WTC11 (cell line): ENCODE data around the gene GH1. TPM values are rescaled to one million over a fixed set of nuclear protein-coding genes. Genes with fewer than 3 reads are reported as not detected.

Experiments
- ATAC-seq: fragments of 200-7000 bp; cut with Tn5 transposase; 2 replicates; pipeline ENCODE4 v1.10.0; 2021; ENCODE audit warnings: mild to moderate bottlenecking, moderate library complexity
- CTCF ChIA-PET: fragments of 300-600 bp; sonication (Branson Sonifier 250); formaldehyde crosslinking; loops from one replicate; lab custom pipeline; 2021; ENCODE audit warnings: antibody characterized with exemption; lab: Charles Lee
- POLR2A ChIA-PET: fragments of 350-600 bp; sonication (Branson Sonifier 250); formaldehyde crosslinking; loops from one replicate; lab custom pipeline; 2021; ENCODE audit warnings: antibody characterized with exemption; lab: Charles Lee
- DNase-seq: peaks from one replicate; pipeline ENCODE4 v3.0.0; 2021; ENCODE audit warnings: low spot score
- H3K27ac Mint-ChIP-seq: 2 replicates; pipeline ENCODE4 v1.8.0; 2021; ENCODE audit warnings: mixed read lengths
- H3K27me3 Mint-ChIP-seq: 2 replicates; pipeline ENCODE4 v1.8.0; 2021; ENCODE audit warnings: low read depth, mild to moderate bottlenecking, moderate library complexity, mixed read lengths
- H3K36me3 Mint-ChIP-seq: 2 replicates; pipeline ENCODE4 v1.8.0; 2021; ENCODE audit warnings: mixed read lengths
- H3K4me1 Mint-ChIP-seq: 2 replicates; pipeline ENCODE4 v1.8.0; 2022; ENCODE audit warnings: mixed read lengths
- H3K4me3 Mint-ChIP-seq: 2 replicates; pipeline ENCODE4 v1.8.0; 2021; ENCODE audit warnings: mild to moderate bottlenecking, moderate library complexity, mixed read lengths
- H3K9me3 Mint-ChIP-seq: 2 replicates; pipeline ENCODE4 v1.8.0; 2021; ENCODE audit warnings: mixed read lengths
- EMX1 ChIP-seq: fragments of 250-450 bp; sonication (Bioruptor Pico); IDR thresholded peaks from 2 replicates; pipeline ENCODE4 v1.8.0; 2021; ENCODE audit warnings: mild to moderate bottlenecking
- FOXK1 ChIP-seq: sonication (generic); formaldehyde crosslinking; IDR thresholded peaks from 2 replicates; pipeline ENCODE4 v1.8.0; 2022; ENCODE audit warnings: mild to moderate bottlenecking, moderate library complexity, missing genetic modification reagents
- GTF2I ChIP-seq: fragments of 250-450 bp; sonication (Bioruptor Pico); conservative IDR thresholded peaks from 2 replicates; pipeline ENCODE4 v1.4.0; 2021; ENCODE audit warnings: mild to moderate bottlenecking
- SMAD4 ChIP-seq: sonication (generic); formaldehyde crosslinking; IDR thresholded peaks from 2 replicates; pipeline ENCODE4 v1.8.0; 2022; ENCODE audit warnings: mild to moderate bottlenecking, missing genetic modification reagents
- TEAD4 ChIP-seq: sonication (generic); formaldehyde crosslinking; IDR thresholded peaks from 2 replicates; pipeline ENCODE4 v1.8.0; 2022; ENCODE audit warnings: mild to moderate bottlenecking, missing genetic modification reagents
- ZBTB21 ChIP-seq: sonication (generic); formaldehyde crosslinking; IDR thresholded peaks from 2 replicates; pipeline ENCODE4 v1.8.1; 2023; ENCODE audit warnings: mild to moderate bottlenecking, missing genetic modification reagents, borderline replicate concordance
- ZNF138 ChIP-seq: sonication (generic); formaldehyde crosslinking; conservative IDR thresholded peaks from 2 replicates; pipeline ENCODE4 v1.8.1; 2022; ENCODE audit warnings: mild to moderate bottlenecking, moderate library complexity, missing genetic modification reagents
- ZNF396 ChIP-seq: fragments of 250-450 bp; sonication (Bioruptor Pico); IDR thresholded peaks from 2 replicates; pipeline ENCODE4 v1.8.0; 2021; ENCODE audit warnings: mild to moderate bottlenecking, moderate library complexity, borderline replicate concordance
- ZNF425 ChIP-seq: fragments of 250-450 bp; sonication (Bioruptor Pico); conservative IDR thresholded peaks from 2 replicates; pipeline ENCODE4 v1.9.0; 2021; ENCODE audit warnings: mild to moderate bottlenecking
- total RNA-seq: library from RNA; stranded (reverse); gene quantifications from 3 replicates; pipeline ENCODE4 v1.2.3, GENCODE V29; 2021
- TF ChIP-seq, protein P1 (sequence below): sonication (generic); formaldehyde crosslinking; conservative IDR thresholded peaks from 2 replicates; pipeline ENCODE4 v1.8.1; 2023; ENCODE audit warnings: mild to moderate bottlenecking, low read depth, missing genetic modification reagents, moderate library complexity
- TF ChIP-seq, protein P2 (sequence below): fragments of 250-450 bp; sonication (Bioruptor Pico); IDR thresholded peaks from 2 replicates; pipeline ENCODE4 v1.9.0; 2021; ENCODE audit warnings: mild to moderate bottlenecking, borderline replicate concordance
- TF ChIP-seq, protein P3 (sequence below): sonication (generic); formaldehyde crosslinking; IDR thresholded peaks from 2 replicates; pipeline ENCODE4 v1.8.1; 2023; ENCODE audit warnings: mild to moderate bottlenecking, moderate library complexity, missing genetic modification reagents
- TF ChIP-seq, protein P4 (sequence below): sonication (generic); formaldehyde crosslinking; IDR thresholded peaks from 2 replicates; pipeline ENCODE4 v1.8.1; 2022; ENCODE audit warnings: low read depth, missing genetic modification reagents, borderline replicate concordance
- TF ChIP-seq, protein P5 (sequence below): sonication (generic); formaldehyde crosslinking; IDR thresholded peaks from 2 replicates; pipeline ENCODE4 v1.8.1; 2023; ENCODE audit warnings: mild to moderate bottlenecking, missing genetic modification reagents, borderline replicate concordance

The GH1 gene
- total RNA-seq, 1 experiment from 2014 or later = not detected

GRCh38 chr17:63945784-63946439 is 27.3 kb upstream of the GH1 start:
- H3K27me3 Mint-ChIP-seq = no peaks in the 10 kb centered on the region
- ChIA-PET CTCF (interaction anchor here (0.6 to 3.1 kb wide), 52 partner anchors 8 to 188 kb away, joined by 3 to 170 read pairs (median 6); partner anchors contain the start of genes CCDC47, CD79B, CSHL1 and ERN1), POLR2A (interaction anchor here (0.9 to 1.1 kb wide), 5 partner anchors 14 to 45 kb away, joined by 3 to 4 read pairs (median 3); partner anchors contain the start of genes CD79B and GH1)
- H3K27ac Mint-ChIP-seq = no peak overlapping the region
- H3K36me3 Mint-ChIP-seq = no peaks in the 10 kb centered on the region; the same call in 1 of the 2 replicates
- DNase-seq (no peak), ATAC-seq (no peak)
- peaks cover 5% of the 10 kb centered on the region; the same call in 1 of the 2 replicates for H3K4me1 Mint-ChIP-seq
- no peaks in the 10 kb centered on the region for H3K9me3 Mint-ChIP-seq
- TF ChIP-seq, protein P1, sequence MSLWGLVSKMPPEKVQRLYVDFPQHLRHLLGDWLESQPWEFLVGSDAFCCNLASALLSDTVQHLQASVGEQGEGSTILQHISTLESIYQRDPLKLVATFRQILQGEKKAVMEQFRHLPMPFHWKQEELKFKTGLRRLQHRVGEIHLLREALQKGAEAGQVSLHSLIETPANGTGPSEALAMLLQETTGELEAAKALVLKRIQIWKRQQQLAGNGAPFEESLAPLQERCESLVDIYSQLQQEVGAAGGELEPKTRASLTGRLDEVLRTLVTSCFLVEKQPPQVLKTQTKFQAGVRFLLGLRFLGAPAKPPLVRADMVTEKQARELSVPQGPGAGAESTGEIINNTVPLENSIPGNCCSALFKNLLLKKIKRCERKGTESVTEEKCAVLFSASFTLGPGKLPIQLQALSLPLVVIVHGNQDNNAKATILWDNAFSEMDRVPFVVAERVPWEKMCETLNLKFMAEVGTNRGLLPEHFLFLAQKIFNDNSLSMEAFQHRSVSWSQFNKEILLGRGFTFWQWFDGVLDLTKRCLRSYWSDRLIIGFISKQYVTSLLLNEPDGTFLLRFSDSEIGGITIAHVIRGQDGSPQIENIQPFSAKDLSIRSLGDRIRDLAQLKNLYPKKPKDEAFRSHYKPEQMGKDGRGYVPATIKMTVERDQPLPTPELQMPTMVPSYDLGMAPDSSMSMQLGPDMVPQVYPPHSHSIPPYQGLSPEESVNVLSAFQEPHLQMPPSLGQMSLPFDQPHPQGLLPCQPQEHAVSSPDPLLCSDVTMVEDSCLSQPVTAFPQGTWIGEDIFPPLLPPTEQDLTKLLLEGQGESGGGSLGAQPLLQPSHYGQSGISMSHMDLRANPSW (CRISPR knock-in tag) = no peak
- TF ChIP-seq EMX1 (CRISPR knock-in tag) = no peak
- TF ChIP-seq, protein P2, sequence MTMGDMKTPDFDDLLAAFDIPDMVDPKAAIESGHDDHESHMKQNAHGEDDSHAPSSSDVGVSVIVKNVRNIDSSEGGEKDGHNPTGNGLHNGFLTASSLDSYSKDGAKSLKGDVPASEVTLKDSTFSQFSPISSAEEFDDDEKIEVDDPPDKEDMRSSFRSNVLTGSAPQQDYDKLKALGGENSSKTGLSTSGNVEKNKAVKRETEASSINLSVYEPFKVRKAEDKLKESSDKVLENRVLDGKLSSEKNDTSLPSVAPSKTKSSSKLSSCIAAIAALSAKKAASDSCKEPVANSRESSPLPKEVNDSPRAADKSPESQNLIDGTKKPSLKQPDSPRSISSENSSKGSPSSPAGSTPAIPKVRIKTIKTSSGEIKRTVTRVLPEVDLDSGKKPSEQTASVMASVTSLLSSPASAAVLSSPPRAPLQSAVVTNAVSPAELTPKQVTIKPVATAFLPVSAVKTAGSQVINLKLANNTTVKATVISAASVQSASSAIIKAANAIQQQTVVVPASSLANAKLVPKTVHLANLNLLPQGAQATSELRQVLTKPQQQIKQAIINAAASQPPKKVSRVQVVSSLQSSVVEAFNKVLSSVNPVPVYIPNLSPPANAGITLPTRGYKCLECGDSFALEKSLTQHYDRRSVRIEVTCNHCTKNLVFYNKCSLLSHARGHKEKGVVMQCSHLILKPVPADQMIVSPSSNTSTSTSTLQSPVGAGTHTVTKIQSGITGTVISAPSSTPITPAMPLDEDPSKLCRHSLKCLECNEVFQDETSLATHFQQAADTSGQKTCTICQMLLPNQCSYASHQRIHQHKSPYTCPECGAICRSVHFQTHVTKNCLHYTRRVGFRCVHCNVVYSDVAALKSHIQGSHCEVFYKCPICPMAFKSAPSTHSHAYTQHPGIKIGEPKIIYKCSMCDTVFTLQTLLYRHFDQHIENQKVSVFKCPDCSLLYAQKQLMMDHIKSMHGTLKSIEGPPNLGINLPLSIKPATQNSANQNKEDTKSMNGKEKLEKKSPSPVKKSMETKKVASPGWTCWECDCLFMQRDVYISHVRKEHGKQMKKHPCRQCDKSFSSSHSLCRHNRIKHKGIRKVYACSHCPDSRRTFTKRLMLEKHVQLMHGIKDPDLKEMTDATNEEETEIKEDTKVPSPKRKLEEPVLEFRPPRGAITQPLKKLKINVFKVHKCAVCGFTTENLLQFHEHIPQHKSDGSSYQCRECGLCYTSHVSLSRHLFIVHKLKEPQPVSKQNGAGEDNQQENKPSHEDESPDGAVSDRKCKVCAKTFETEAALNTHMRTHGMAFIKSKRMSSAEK (CRISPR knock-in tag) = no peak
- TF ChIP-seq, protein P3, sequence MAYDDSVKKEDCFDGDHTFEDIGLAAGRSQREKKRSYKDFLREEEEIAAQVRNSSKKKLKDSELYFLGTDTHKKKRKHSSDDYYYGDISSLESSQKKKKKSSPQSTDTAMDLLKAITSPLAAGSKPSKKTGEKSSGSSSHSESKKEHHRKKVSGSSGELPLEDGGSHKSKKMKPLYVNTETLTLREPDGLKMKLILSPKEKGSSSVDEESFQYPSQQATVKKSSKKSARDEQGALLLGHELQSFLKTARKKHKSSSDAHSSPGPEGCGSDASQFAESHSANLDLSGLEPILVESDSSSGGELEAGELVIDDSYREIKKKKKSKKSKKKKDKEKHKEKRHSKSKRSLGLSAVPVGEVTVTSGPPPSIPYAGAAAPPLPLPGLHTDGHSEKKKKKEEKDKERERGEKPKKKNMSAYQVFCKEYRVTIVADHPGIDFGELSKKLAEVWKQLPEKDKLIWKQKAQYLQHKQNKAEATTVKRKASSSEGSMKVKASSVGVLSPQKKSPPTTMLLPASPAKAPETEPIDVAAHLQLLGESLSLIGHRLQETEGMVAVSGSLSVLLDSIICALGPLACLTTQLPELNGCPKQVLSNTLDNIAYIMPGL (CRISPR knock-in tag) = no peak
- TF ChIP-seq ZBTB21 = no peak
- TF ChIP-seq, protein P4, sequence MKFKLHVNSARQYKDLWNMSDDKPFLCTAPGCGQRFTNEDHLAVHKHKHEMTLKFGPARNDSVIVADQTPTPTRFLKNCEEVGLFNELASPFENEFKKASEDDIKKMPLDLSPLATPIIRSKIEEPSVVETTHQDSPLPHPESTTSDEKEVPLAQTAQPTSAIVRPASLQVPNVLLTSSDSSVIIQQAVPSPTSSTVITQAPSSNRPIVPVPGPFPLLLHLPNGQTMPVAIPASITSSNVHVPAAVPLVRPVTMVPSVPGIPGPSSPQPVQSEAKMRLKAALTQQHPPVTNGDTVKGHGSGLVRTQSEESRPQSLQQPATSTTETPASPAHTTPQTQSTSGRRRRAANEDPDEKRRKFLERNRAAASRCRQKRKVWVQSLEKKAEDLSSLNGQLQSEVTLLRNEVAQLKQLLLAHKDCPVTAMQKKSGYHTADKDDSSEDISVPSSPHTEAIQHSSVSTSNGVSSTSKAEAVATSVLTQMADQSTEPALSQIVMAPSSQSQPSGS (CRISPR knock-in tag) = no peak
- TF ChIP-seq, protein P5, sequence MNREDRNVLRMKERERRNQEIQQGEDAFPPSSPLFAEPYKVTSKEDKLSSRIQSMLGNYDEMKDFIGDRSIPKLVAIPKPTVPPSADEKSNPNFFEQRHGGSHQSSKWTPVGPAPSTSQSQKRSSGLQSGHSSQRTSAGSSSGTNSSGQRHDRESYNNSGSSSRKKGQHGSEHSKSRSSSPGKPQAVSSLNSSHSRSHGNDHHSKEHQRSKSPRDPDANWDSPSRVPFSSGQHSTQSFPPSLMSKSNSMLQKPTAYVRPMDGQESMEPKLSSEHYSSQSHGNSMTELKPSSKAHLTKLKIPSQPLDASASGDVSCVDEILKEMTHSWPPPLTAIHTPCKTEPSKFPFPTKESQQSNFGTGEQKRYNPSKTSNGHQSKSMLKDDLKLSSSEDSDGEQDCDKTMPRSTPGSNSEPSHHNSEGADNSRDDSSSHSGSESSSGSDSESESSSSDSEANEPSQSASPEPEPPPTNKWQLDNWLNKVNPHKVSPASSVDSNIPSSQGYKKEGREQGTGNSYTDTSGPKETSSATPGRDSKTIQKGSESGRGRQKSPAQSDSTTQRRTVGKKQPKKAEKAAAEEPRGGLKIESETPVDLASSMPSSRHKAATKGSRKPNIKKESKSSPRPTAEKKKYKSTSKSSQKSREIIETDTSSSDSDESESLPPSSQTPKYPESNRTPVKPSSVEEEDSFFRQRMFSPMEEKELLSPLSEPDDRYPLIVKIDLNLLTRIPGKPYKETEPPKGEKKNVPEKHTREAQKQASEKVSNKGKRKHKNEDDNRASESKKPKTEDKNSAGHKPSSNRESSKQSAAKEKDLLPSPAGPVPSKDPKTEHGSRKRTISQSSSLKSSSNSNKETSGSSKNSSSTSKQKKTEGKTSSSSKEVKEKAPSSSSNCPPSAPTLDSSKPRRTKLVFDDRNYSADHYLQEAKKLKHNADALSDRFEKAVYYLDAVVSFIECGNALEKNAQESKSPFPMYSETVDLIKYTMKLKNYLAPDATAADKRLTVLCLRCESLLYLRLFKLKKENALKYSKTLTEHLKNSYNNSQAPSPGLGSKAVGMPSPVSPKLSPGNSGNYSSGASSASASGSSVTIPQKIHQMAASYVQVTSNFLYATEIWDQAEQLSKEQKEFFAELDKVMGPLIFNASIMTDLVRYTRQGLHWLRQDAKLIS = no peak
- no peak for TF ChIP-seq FOXK1 (CRISPR knock-in tag)
- no peak for TF ChIP-seq ZNF138 (CRISPR knock-in tag)
- no peak for TF ChIP-seq GTF2I (CRISPR knock-in tag)
- no peak for TF ChIP-seq ZNF425
- TF ChIP-seq SMAD4 (CRISPR knock-in tag) = no peak
- no peak for TF ChIP-seq ZNF396
- no peak for TF ChIP-seq TEAD4
- no peak overlapping the region for H3K4me3 Mint-ChIP-seq
